Vagina (tissue), 2 donors: ENCODE results near the gene HOXA9.

ENCODE experiments used
- POLR2A ChIP-seq, 2 donors: fragments of 450-650 bp; IDR thresholded peaks; one replicate each; pipeline ENCODE4 v1.6.1; 2017; ENCODE audit warnings: antibody characterized with exemption in 2 of 2, mild to moderate bottlenecking in 2 of 2, moderate library complexity in 2 of 2
- TF ChIP-seq, protein P1 (sequence below), 3 experiments: fragments of 450-650 bp in 2 of 3; fragments of 200-600 bp in 1 of 3; sonication (generic) in 1 of 3; IDR thresholded peaks; one replicate each; pipeline ENCODE4 v1.5.1; 2017 to 2019; ENCODE audit warnings: antibody characterized with exemption in 3 of 3, mild to moderate bottlenecking in 2 of 3, moderate library complexity in 2 of 3

DNA sequence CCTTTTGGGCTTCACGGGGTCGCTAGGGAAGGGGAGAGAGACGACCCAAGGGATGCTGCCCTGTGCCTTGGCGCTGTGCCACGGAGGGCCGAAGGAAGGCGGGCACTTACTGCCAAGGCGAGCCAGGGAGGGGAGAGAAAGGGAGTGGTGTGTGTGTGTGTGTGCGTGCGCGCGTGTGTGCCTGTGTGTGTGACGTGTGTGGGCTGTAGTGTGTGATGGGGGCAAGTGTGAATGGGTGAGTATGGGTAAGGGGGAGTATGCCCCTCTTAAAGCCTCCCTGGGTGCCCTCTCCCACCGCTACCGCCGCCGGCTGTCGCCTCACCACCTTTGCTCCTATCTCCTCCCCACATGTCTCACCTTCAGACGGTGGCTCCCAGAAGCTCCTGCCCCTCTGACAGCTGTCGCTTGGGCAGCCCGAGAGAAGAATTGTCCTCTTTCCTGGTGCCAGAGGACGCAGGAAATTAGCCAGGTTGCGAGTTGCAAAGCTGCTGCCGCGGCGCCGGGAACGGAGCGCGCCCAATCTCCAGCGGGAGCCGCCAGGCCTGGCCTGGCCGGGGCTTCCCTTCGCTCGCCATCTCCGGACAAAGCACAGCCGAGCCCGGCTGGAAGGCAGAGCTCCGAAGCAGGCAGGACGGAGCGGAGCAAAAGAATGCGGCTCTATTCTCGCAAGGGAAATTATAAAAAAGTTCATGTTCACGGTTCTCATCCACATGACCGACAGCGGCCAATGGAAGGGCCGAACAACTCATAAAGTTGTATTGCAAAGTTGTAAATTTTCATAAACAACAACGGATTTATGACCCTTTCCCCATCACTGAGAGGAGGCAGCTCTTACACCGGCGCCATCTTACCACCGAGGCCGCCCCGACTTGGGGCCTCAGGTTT, 13.2 kb downstream of the HOXA9 start, which contains the start of gene HOXA3:
- no peak for TF ChIP-seq POLR2A (IDR thresholded peaks at IDR 0.05)
- TF ChIP-seq, protein P1, sequence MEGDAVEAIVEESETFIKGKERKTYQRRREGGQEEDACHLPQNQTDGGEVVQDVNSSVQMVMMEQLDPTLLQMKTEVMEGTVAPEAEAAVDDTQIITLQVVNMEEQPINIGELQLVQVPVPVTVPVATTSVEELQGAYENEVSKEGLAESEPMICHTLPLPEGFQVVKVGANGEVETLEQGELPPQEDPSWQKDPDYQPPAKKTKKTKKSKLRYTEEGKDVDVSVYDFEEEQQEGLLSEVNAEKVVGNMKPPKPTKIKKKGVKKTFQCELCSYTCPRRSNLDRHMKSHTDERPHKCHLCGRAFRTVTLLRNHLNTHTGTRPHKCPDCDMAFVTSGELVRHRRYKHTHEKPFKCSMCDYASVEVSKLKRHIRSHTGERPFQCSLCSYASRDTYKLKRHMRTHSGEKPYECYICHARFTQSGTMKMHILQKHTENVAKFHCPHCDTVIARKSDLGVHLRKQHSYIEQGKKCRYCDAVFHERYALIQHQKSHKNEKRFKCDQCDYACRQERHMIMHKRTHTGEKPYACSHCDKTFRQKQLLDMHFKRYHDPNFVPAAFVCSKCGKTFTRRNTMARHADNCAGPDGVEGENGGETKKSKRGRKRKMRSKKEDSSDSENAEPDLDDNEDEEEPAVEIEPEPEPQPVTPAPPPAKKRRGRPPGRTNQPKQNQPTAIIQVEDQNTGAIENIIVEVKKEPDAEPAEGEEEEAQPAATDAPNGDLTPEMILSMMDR (IDR thresholded peaks at IDR 0.05), result no peak
